ENCODE results near the gene CAMK2N1. TPM values are rescaled to one million over a fixed set of nuclear protein-coding genes. Genes with fewer than 3 reads are reported as not detected.
A peak's percentile ranks its signal among the peaks of the same experiment; 100 is the strongest.
"Not testable (repeated sequence)": the region's sequence is repeated elsewhere in the genome, so short reads cannot be mapped to it uniquely, and the experiment has no call there.

The CAMK2N1 gene
- total RNA-seq, 1 donor from 2014 or later, result 0.18 TPM

- no peaks in the 10 kb centered on the region for H3K4me1 Mint-ChIP-seq
- TF ChIP-seq CTCF (IDR thresholded peaks at IDR 0.05), result no peak
- ChIA-PET CTCF (no interaction called here), POLR2A (no interaction called here)
- no peak for ATAC-seq (ENCODE audit: low read depth)
- DNase-seq, result no peak
- intact Hi-C loops (cut with micrococcal nuclease), result no loop called here
- H3K27ac Mint-ChIP-seq, result no peak overlapping the region
- peaks cover 63% of the 10 kb centered on the region for H3K27me3 Mint-ChIP-seq
- no peak overlapping the region for H3K4me3 Mint-ChIP-seq
- H3K36me3 Mint-ChIP-seq (ENCODE audit: low read depth), result no peaks in the 10 kb centered on the region
- H3K9me3 Mint-ChIP-seq, result no peaks in the 10 kb centered on the region
Measured at GRCh38 chr1:20530306-20530705, 44.3 kb upstream of the CAMK2N1 start.

- ATAC-seq (ENCODE audit: low read depth), result no peak
- CTCF ChIA-PET, result no interaction called here
- POLR2A ChIA-PET, result no interaction called here
- Mint-ChIP-seq H3K36me3 (ENCODE audit: low read depth) (no peaks in the 10 kb centered on the region), H3K9me3 (no peaks in the 10 kb centered on the region), H3K27ac (no peak overlapping the region), H3K4me1 (no peaks in the 10 kb centered on the region), H3K4me3 (no peak overlapping the region), H3K27me3 (peaks cover 48% of the 10 kb centered on the region)
- no peak for DNase-seq
- intact Hi-C loops (cut with micrococcal nuclease), result no loop called here
- TF ChIP-seq CTCF (IDR thresholded peaks at IDR 0.05), result no peak
Measured at GRCh38 chr1:20528221-20528620, 42.2 kb upstream of the CAMK2N1 start.

- CTCF ChIA-PET, result interaction anchor here (1.6 kb wide), 1 partner anchor 9 kb away, joined by 3 read pairs; no protein-coding TSS in a partner anchor
- intact Hi-C loops (cut with micrococcal nuclease), result no loop called here
- H3K27me3 Mint-ChIP-seq, result peaks cover 40% of the 10 kb centered on the region
- no peaks in the 10 kb centered on the region for H3K4me1 Mint-ChIP-seq
- no peaks in the 10 kb centered on the region for H3K9me3 Mint-ChIP-seq
- DNase-seq (no peak), ATAC-seq (ENCODE audit: low read depth) (no peak)
- no peaks in the 10 kb centered on the region for H3K36me3 Mint-ChIP-seq (ENCODE audit: low read depth)
- TF ChIP-seq CTCF (IDR thresholded peaks at IDR 0.05), result no peak
- POLR2A ChIA-PET, result no interaction called here
- no peak overlapping the region for H3K4me3 Mint-ChIP-seq
- H3K27ac Mint-ChIP-seq, result no peak overlapping the region
Measured at GRCh38 chr1:20526267-20526666, 40.3 kb upstream of the CAMK2N1 start.

- peak; percentile 35 for TF ChIP-seq CTCF (IDR thresholded peaks at IDR 0.05)
- ATAC-seq (ENCODE audit: low read depth) (peak; percentile 60), DNase-seq (peak; percentile 30)
- POLR2A ChIA-PET, result no interaction called here
- intact Hi-C loops (cut with micrococcal nuclease), result loop anchor here (1.0 to 2.0 kb wide), 3 partner anchors 111 to 211 kb away; partner anchors contain the start of genes PINK1 and SH2D5
- Mint-ChIP-seq H3K4me3 (no peak overlapping the region), H3K9me3 (no peaks in the 10 kb centered on the region), H3K4me1 (no peaks in the 10 kb centered on the region), H3K36me3 (ENCODE audit: low read depth) (no peaks in the 10 kb centered on the region), H3K27ac (no peak overlapping the region), H3K27me3 (peaks cover 18% of the 10 kb centered on the region)
- CTCF ChIA-PET, result interaction anchor here (0.6 to 2.0 kb wide), 4 partner anchors 110 to 1886 kb away, joined by 3 to 7 read pairs (median 5); partner anchors contain the start of gene PINK1
Measured at GRCh38 chr1:20521960-20522861, 36.2 kb upstream of the CAMK2N1 start.

- H3K36me3 Mint-ChIP-seq (ENCODE audit: low read depth); DNase-seq; H3K27ac Mint-ChIP-seq; H3K4me3 Mint-ChIP-seq; H3K9me3 Mint-ChIP-seq; CTCF ChIA-PET; POLR2A ChIA-PET; ATAC-seq (ENCODE audit: low read depth); H3K4me1 Mint-ChIP-seq; intact Hi-C loops (cut with micrococcal nuclease): not testable (repeated sequence)
- peaks cover 15% of the 10 kb centered on the region for H3K27me3 Mint-ChIP-seq
Measured at GRCh38 chr1:20519609-20520262, 33.7 kb upstream of the CAMK2N1 start.
